KMS-11 (cell line): ENCODE results near the gene PSMA7.

Experiments
- H2AFZ ChIP-seq: fragments of 200-600 bp; sonication (generic); 2 replicates; pipeline ENCODE4 v1.6.1; 2016; ENCODE audit warnings: antibody characterized with exemption, mixed run types, low read depth
- H3K27ac ChIP-seq: fragments of 200-600 bp; sonication (generic); 2 replicates; pipeline ENCODE4 v1.6.1; 2016; ENCODE audit warnings: mild to moderate bottlenecking, mixed run types
- H3K27me3 ChIP-seq: fragments of 200-600 bp; sonication (generic); 2 replicates; pipeline ENCODE4 v1.6.1; 2017; ENCODE audit warnings: mild to moderate bottlenecking, low read depth, mixed run types, moderate library complexity; ENCODE audit not compliant: insufficient read depth
- H3K36me3 ChIP-seq: fragments of 200-600 bp; sonication (generic); 2 replicates; pipeline ENCODE4 v1.6.1; 2017; ENCODE audit warnings: mild to moderate bottlenecking, mixed run types; ENCODE audit not compliant: insufficient read depth
- H3K4me1 ChIP-seq: fragments of 200-600 bp; sonication (generic); 2 replicates; pipeline ENCODE4 v1.6.1; 2016; ENCODE audit warnings: mild to moderate bottlenecking, low read depth, mixed run types; ENCODE audit not compliant: poor library complexity, severe bottlenecking
- H3K4me2 ChIP-seq: fragments of 200-600 bp; sonication (generic); 2 replicates; pipeline ENCODE4 v1.7.0; 2016; ENCODE audit warnings: mild to moderate bottlenecking, mixed run types
- H3K4me3 ChIP-seq: fragments of 200-600 bp; sonication (generic); IDR thresholded peaks from 2 replicates; pipeline ENCODE4 v1.6.1; 2017; ENCODE audit warnings: low read depth, low read length, mixed read lengths; ENCODE audit not compliant: insufficient read depth
- H3K79me2 ChIP-seq: fragments of 200-600 bp; sonication (generic); 2 replicates; pipeline ENCODE4 v1.6.1; 2016; ENCODE audit warnings: low read depth, mixed run types; ENCODE audit not compliant: insufficient read depth
- H3K9ac ChIP-seq: fragments of 200-600 bp; sonication (generic); 2 replicates; pipeline ENCODE4 v1.6.1; 2016; ENCODE audit warnings: mild to moderate bottlenecking, mixed run types
- H4K20me1 ChIP-seq: fragments of 200-600 bp; sonication (generic); 2 replicates; pipeline ENCODE4 v1.6.1; 2016; ENCODE audit warnings: mild to moderate bottlenecking, mixed run types; ENCODE audit not compliant: insufficient read depth
- CTCF ChIP-seq: fragments of 200-600 bp; sonication (generic); conservative IDR thresholded peaks from 2 replicates; pipeline ENCODE4 v1.6.1; 2017; ENCODE audit warnings: low read depth, mild to moderate bottlenecking, antibody characterized with exemption, low read length, moderate library complexity, mixed read lengths

Gene PSMA7

GRCh38 chr20:62156254-62156556 is 13.0 kb upstream of the PSMA7 start:
- no peaks in the 10 kb centered on the region for H3K27me3 ChIP-seq
- peaks cover 9% of the 10 kb centered on the region; the same call in 1 of the 2 replicates for H3K79me2 ChIP-seq
- H3K4me3 ChIP-seq = no peak overlapping the region
- H3K27ac ChIP-seq = no peak overlapping the region
- H3K9ac ChIP-seq = no peak overlapping the region
- no peak overlapping the region for H3K4me2 ChIP-seq
- no peaks in the 10 kb centered on the region for H3K36me3 ChIP-seq
- TF ChIP-seq CTCF = no peak
- H2AFZ ChIP-seq = no peak overlapping the region
- no peaks in the 10 kb centered on the region for H4K20me1 ChIP-seq
- H3K4me1 ChIP-seq = no peaks in the 10 kb centered on the region

GRCh38 chr20:62155428-62156253 is 12.4 kb upstream of the PSMA7 start:
- no peaks in the 10 kb centered on the region for H3K36me3 ChIP-seq
- no peaks in the 10 kb centered on the region for H3K27me3 ChIP-seq
- no peak overlapping the region for H2AFZ ChIP-seq
- no peaks in the 10 kb centered on the region for H4K20me1 ChIP-seq
- no peak overlapping the region for H3K4me2 ChIP-seq
- no peak overlapping the region for H3K4me3 ChIP-seq
- H3K9ac ChIP-seq = no peak overlapping the region
- H3K79me2 ChIP-seq = peaks cover 9% of the 10 kb centered on the region; the same call in 1 of the 2 replicates
- H3K4me1 ChIP-seq = no peaks in the 10 kb centered on the region
- TF ChIP-seq CTCF = no peak
- no peak overlapping the region for H3K27ac ChIP-seq

- no peaks in the 10 kb centered on the region for H4K20me1 ChIP-seq
- no peaks in the 10 kb centered on the region for H3K4me1 ChIP-seq
- H3K9ac ChIP-seq = no peak overlapping the region
- no peak overlapping the region for H2AFZ ChIP-seq
- H3K4me2 ChIP-seq = no peak overlapping the region
- H3K79me2 ChIP-seq = peaks cover 39% of the 10 kb centered on the region
- H3K27ac ChIP-seq = no peak overlapping the region
- H3K27me3 ChIP-seq = no peaks in the 10 kb centered on the region
- no peaks in the 10 kb centered on the region for H3K36me3 ChIP-seq
- TF ChIP-seq CTCF = no peak
- H3K4me3 ChIP-seq = no peak overlapping the region
These were observed 8.7 kb upstream of the PSMA7 start for GRCh38 chr20:62151835-62152364.

GRCh38 chr20:62151225-62151624 is 8.0 kb upstream of the PSMA7 start:
- Histone ChIP-seq H4K20me1 (no peaks in the 10 kb centered on the region), H3K27me3 (no peaks in the 10 kb centered on the region), H2AFZ (no peak overlapping the region), H3K36me3 (no peaks in the 10 kb centered on the region), H3K4me2 (no peak overlapping the region), H3K79me2 (peaks cover 45% of the 10 kb centered on the region), H3K4me1 (no peaks in the 10 kb centered on the region), H3K4me3 (no peak overlapping the region), H3K9ac (no peak overlapping the region), H3K27ac (no peak overlapping the region)
- TF ChIP-seq CTCF = no peak
